ENCODE results near the gene CREM.
"Not testable (repeated sequence)": the region's sequence is repeated elsewhere in the genome, so short reads cannot be mapped to it uniquely, and the experiment has no call there.

Gene CREM

GRCh38 chr10:35214607-35215020 is 88.0 kb downstream of the CREM start (continued):
- no peak for TF ChIP-seq CREB5 (CRISPR knock-in tag; IDR thresholded peaks at IDR 0.05; ENCODE audit: low read depth)

- no peak for ATAC-seq
- no peak for TF ChIP-seq OSR1 (CRISPR knock-in tag; IDR thresholded peaks at IDR 0.05)
- no peak for TF ChIP-seq ZFP30 (CRISPR knock-in tag; IDR thresholded peaks at IDR 0.05)
- no peak for TF ChIP-seq ISL1 (CRISPR knock-in tag; IDR thresholded peaks at IDR 0.05)
- TF ChIP-seq ESRRG (CRISPR knock-in tag; IDR thresholded peaks at IDR 0.05), result no peak
- no peak for TF ChIP-seq ZNF70 (CRISPR knock-in tag; IDR thresholded peaks at IDR 0.05)
- no peak for TF ChIP-seq POU6F1 (CRISPR knock-in tag; IDR thresholded peaks at IDR 0.05; ENCODE audit: borderline replicate concordance, low read depth)
- TF ChIP-seq TSHZ2 (CRISPR knock-in tag; IDR thresholded peaks at IDR 0.05), result no peak
- no peak for TF ChIP-seq ZNF8 (CRISPR knock-in tag; IDR thresholded peaks at IDR 0.05)
- TF ChIP-seq ZNF565 (CRISPR knock-in tag; conservative IDR thresholded peaks at IDR 0.05; ENCODE audit: low read depth), result no peak
- no peak for TF ChIP-seq CSRNP3 (CRISPR knock-in tag; IDR thresholded peaks at IDR 0.05)
- no peak for TF ChIP-seq CSDC2 (CRISPR knock-in tag; IDR thresholded peaks at IDR 0.05)
- no peak for TF ChIP-seq ZFP3 (CRISPR knock-in tag; IDR thresholded peaks at IDR 0.05)
- no peak for TF ChIP-seq PPARA (CRISPR knock-in tag; IDR thresholded peaks at IDR 0.05; ENCODE audit: borderline replicate concordance)
- no peak for TF ChIP-seq PATZ1 (CRISPR knock-in tag; IDR thresholded peaks at IDR 0.05; ENCODE audit: borderline replicate concordance)
- TF ChIP-seq CREB5 (CRISPR knock-in tag; IDR thresholded peaks at IDR 0.05; ENCODE audit: low read depth), result no peak
- TF ChIP-seq TOX (CRISPR knock-in tag; IDR thresholded peaks at IDR 0.05; ENCODE audit: borderline replicate concordance), result no peak
- no peak for TF ChIP-seq ARNTL (CRISPR knock-in tag; IDR thresholded peaks at IDR 0.05; ENCODE audit: borderline replicate concordance, low read depth)
- no peak for TF ChIP-seq TCF4 (CRISPR knock-in tag; IDR thresholded peaks at IDR 0.05; ENCODE audit: borderline replicate concordance)
- TF ChIP-seq BACH2 (CRISPR knock-in tag; IDR thresholded peaks at IDR 0.05; ENCODE audit: borderline replicate concordance), result no peak
These were observed 88.5 kb downstream of the CREM start for GRCh38 chr10:35215107-35215506.

GRCh38 chr10:35216303-35216905 is 89.8 kb downstream of the CREM start:
- no peak for TF ChIP-seq TOX (CRISPR knock-in tag; IDR thresholded peaks at IDR 0.05; ENCODE audit: borderline replicate concordance)
- TF ChIP-seq ZFP3 (CRISPR knock-in tag; IDR thresholded peaks at IDR 0.05), result no peak
- TF ChIP-seq TCF4 (CRISPR knock-in tag; IDR thresholded peaks at IDR 0.05; ENCODE audit: borderline replicate concordance), result no peak
- TF ChIP-seq ZNF70 (CRISPR knock-in tag; IDR thresholded peaks at IDR 0.05), result no peak
- TF ChIP-seq ZC3H10 (CRISPR knock-in tag; IDR thresholded peaks at IDR 0.05), result no peak
- no peak for TF ChIP-seq PATZ1 (CRISPR knock-in tag; IDR thresholded peaks at IDR 0.05; ENCODE audit: borderline replicate concordance)
- TF ChIP-seq PPARA (CRISPR knock-in tag; IDR thresholded peaks at IDR 0.05; ENCODE audit: borderline replicate concordance), result no peak
- TF ChIP-seq POU6F1 (CRISPR knock-in tag; IDR thresholded peaks at IDR 0.05; ENCODE audit: borderline replicate concordance, low read depth), result no peak
- no peak for TF ChIP-seq GLIS3 (CRISPR knock-in tag; IDR thresholded peaks at IDR 0.05)
- TF ChIP-seq ARNTL (CRISPR knock-in tag; IDR thresholded peaks at IDR 0.05; ENCODE audit: borderline replicate concordance, low read depth), result no peak
- no peak for ATAC-seq

GRCh38 chr10:35216956-35217355 is 90.3 kb downstream of the CREM start:
- not testable (repeated sequence) for ATAC-seq

All from SK-N-SH treated with all-trans-retinoic acid at 6 μM for 48 hours (cell line).